ENCODE data around the gene THYN1. TPM values are rescaled to one million over a fixed set of nuclear protein-coding genes. Genes with fewer than 3 reads are reported as not detected.

The THYN1 gene
- total RNA-seq, 1 experiment from 2014 or later: 97.0 TPM

GRCh38 chr11:134277183-134278001 is 24.2 kb upstream of the THYN1 start:
- no peak overlapping the region for H3K23ac ChIP-seq (ENCODE audit: insufficient read length, low read depth, low read length)
- no peaks in the 10 kb centered on the region for H3K9me3 ChIP-seq (ENCODE audit: control insufficient read depth, low read depth, low read length)
- H3K18ac ChIP-seq (ENCODE audit: insufficient read length, low read depth, low read length): no peak overlapping the region
- no peak overlapping the region for H3T11ph ChIP-seq (ENCODE audit: low read length)
- no peak overlapping the region for H2AK5ac ChIP-seq (ENCODE audit: insufficient read length, low read length)
- H3K27ac ChIP-seq (ENCODE audit: insufficient read length, low read depth, low read length): no peak overlapping the region
- no peak overlapping the region for H2BK5ac ChIP-seq (ENCODE audit: insufficient read length, low read length)
- Mint-ChIP-seq H3K4me1 (peaks cover 30 to 36% of the 10 kb centered on the region in 2 experiments), H3K27ac (no peak overlapping the region; a peak in 2 of 7 replicates), H3K27me3 (ENCODE audit: low read depth) (peaks cover 15% of the 10 kb centered on the region), H3K9me3 (peaks cover 0 to 4% of the 10 kb centered on the region in 2 experiments; a peak in 3 of 5 replicates), H3K36me3 (ENCODE audit: insufficient read depth in 1 of 3, low read depth in 3 of 3) (peaks cover 7 to 13% (median 8%) of the 10 kb centered on the region in 3 experiments; a peak in 6 of 7 replicates), H3K4me3 (peak overlapping the region; percentile 89 to 96)
- H2AFZ ChIP-seq (ENCODE audit: low read length): no peak overlapping the region
- H3K56ac ChIP-seq (ENCODE audit: insufficient read length, low read depth, low read length): no peak overlapping the region
- H3K79me1 ChIP-seq (ENCODE audit: insufficient read depth, low read depth, low read length, poor library complexity, severe bottlenecking): no peaks in the 10 kb centered on the region
- H3K14ac ChIP-seq (ENCODE audit: insufficient read depth, low read length): no peak overlapping the region
- no peak overlapping the region for H2BK12ac ChIP-seq (ENCODE audit: insufficient read length, low read depth, low read length)
- H2BK120ac ChIP-seq (ENCODE audit: low read depth, low read length, poor library complexity, severe bottlenecking): no peak overlapping the region
- H3K4me2 ChIP-seq (ENCODE audit: insufficient read depth, insufficient read length, low read length): peak overlapping the region; percentile 86
- H2BK20ac ChIP-seq (ENCODE audit: low read depth, low read length, poor library complexity, severe bottlenecking): no peak overlapping the region
- WGBS (ENCODE audit: extremely low coverage, insufficient read length, low lambda C conversion rate): no CpG with 5 or more reads among the region's 36 CpGs
- no peak overlapping the region for H3K4ac ChIP-seq (ENCODE audit: low read depth, low read length)
- peaks cover 7% of the 10 kb centered on the region; the same call in 1 of the 2 replicates for H3K79me2 ChIP-seq (ENCODE audit: insufficient read depth, low read length)
- H4K8ac ChIP-seq (replicated peaks; ENCODE audit: insufficient read length, low read depth, low read length): no peak overlapping the region
- H3K4me1 ChIP-seq (ENCODE audit: insufficient read depth, low read length): 0 out of 2 replicates have a peak, but pooled peaks cover 2% of the 10 kb centered on the region
- H4K5ac ChIP-seq (ENCODE audit: insufficient read length, low read depth, low read length): no peak overlapping the region
- peak; percentile 52 for DNase-seq
- peaks cover 21% of the 10 kb centered on the region for H3K23me2 ChIP-seq (ENCODE audit: insufficient read length, low read depth, low read length, poor library complexity, severe bottlenecking)
- peak; percentile 27; the same call in 2 of the 3 replicates for TF ChIP-seq CTCF (conservative IDR thresholded peaks at IDR 0.05)
- no peak overlapping the region for H2BK15ac ChIP-seq (ENCODE audit: low read depth, low read length)
- H3K9ac ChIP-seq (ENCODE audit: extremely low read depth, insufficient read length, low read length): no peak overlapping the region
- H4K91ac ChIP-seq (ENCODE audit: insufficient read length, low read depth, low read length): no peak overlapping the region
- H4K20me1 ChIP-seq (ENCODE audit: control insufficient read depth, insufficient read depth, insufficient read length): no peaks in the 10 kb centered on the region
- H3K27me3 ChIP-seq (ENCODE audit: insufficient read depth, low read length): no peaks in the 10 kb centered on the region

All from H9 (cell line).